ENCODE data around the gene TMPRSS13. TPM values are rescaled to one million over a fixed set of nuclear protein-coding genes. Genes with fewer than 3 reads are reported as not detected.
A peak's percentile ranks its signal among the peaks of the same experiment; 100 is the strongest.

TMPRSS13 gene
- total RNA-seq, 4 donors from 2014 or later: 11.1 to 31.7 (median 21.0) TPM

DNA sequence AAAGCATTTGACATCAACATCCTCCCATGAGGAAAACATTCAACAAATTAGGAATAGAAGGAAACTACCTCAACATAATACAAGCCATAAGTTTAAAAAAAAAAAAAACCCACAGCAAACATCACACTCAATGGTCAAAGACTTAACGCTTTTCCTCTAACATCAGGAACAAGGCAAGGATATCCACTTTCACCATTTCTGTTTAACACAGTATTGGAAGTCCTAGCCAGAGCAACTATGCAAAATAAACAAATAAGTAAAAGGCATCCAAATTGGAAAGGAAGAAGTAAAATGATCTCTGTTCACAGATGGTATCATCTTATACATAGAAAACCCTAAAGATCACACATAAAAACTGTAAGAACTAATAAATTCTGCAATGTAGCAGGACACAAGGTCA, 65.8 kb downstream of the TMPRSS13 start:
- TF ChIP-seq, protein P1, sequence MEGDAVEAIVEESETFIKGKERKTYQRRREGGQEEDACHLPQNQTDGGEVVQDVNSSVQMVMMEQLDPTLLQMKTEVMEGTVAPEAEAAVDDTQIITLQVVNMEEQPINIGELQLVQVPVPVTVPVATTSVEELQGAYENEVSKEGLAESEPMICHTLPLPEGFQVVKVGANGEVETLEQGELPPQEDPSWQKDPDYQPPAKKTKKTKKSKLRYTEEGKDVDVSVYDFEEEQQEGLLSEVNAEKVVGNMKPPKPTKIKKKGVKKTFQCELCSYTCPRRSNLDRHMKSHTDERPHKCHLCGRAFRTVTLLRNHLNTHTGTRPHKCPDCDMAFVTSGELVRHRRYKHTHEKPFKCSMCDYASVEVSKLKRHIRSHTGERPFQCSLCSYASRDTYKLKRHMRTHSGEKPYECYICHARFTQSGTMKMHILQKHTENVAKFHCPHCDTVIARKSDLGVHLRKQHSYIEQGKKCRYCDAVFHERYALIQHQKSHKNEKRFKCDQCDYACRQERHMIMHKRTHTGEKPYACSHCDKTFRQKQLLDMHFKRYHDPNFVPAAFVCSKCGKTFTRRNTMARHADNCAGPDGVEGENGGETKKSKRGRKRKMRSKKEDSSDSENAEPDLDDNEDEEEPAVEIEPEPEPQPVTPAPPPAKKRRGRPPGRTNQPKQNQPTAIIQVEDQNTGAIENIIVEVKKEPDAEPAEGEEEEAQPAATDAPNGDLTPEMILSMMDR (IDR thresholded peaks at IDR 0.05): no peak
- TF ChIP-seq POLR2A (IDR thresholded peaks at IDR 0.05): no peak
- WGBS, 2 donors: 84 to 100% methylated on average over 1 of the region's 1 CpG
- Histone ChIP-seq H3K9me3 (no peaks in the 10 kb centered on the region), H3K36me3 (no peaks in the 10 kb centered on the region), H3K27me3 (peaks cover 0 to 11% (median 0%) of the 10 kb centered on the region in 4 donors), H3K4me3 (no peak overlapping the region), H3K4me1 (peaks cover 0 to 21% (median 3%) of the 10 kb centered on the region in 3 donors), H3K27ac (no peak overlapping the region)
- no peak for DNase-seq
- intact Hi-C loops (cut with DNase I): no loop called here

DNA sequence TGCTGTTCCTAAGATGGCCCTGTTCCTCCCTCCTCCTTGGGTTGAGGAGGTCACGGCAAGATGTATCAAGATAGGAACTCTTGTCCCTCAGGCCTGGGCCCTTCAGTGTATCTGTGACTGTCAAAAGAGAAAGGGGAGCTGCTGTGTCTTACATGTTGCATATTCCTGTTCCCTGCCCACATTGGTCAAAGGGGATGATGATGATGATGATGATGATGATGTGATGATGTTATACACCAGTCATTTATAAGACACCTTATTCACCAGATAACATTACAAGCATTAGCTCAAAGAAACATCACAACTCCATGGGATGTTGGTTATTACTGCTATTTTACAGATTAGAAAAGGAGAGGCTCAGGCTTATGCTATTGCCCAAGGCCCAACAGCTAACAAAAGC, 66.4 kb downstream of the TMPRSS13 start:
- 100% methylated on average over 1 of the region's 1 CpG; no CpG with 5 or more reads in 1 of the 2 donors for WGBS, 2 donors

DNA sequence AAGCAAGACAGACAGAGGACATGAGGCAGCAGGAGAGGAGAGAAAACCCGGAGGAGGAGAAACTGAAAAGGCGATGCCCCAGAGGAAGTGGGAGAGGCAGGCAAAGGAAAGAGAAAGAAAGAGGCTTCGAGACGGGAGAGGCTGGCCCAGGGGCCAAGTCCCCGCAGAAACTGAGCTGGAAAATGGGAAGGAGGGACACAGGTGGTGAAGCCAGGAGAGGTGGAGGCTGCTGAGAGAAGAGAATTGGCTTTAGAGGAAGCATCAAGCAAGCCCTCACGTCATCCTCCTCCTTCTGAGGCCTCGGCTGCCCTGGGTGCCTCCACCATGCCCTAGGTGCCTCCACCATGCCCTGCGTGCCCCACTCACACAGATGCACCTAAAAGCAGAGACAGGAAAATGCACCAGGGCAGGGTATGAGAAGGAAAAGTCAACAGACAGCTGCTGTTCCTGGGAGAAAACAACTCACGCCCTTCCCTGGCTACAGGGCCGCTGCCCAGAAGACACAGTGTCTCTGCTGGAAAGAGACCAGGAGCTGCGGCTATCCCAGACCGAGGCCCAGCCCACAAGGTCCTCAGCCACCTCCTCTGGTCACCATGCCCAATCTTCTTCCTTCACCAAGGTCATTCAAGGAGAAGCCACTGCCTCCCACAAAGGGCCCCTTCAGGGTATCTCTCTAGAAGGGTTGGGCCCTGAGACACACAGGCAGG, 67.0 kb downstream of the TMPRSS13 start:
- WGBS, 2 donors: 61 to 76% methylated on average over 10 to 12 of the region's 12 CpGs
- H3K27ac ChIP-seq: peak overlapping the region in 3 of 4 donors; percentile 23 to 61 (median 27)
- H3K4me1 ChIP-seq: peaks cover 0 to 21% (median 3%) of the 10 kb centered on the region in 3 donors
- intact Hi-C loops (cut with DNase I): no loop called here
- no peak for DNase-seq
- TF ChIP-seq, protein P1 (IDR thresholded peaks at IDR 0.05): no peak
- no peak for TF ChIP-seq POLR2A (IDR thresholded peaks at IDR 0.05)
- H3K27me3 ChIP-seq: peaks cover 0 to under 1% (median 0%) of the 10 kb centered on the region in 4 donors
- no peaks in the 10 kb centered on the region for H3K36me3 ChIP-seq
- H3K9me3 ChIP-seq: no peaks in the 10 kb centered on the region
- H3K4me3 ChIP-seq: peak overlapping the region in 1 of 4 donors; percentile 18

More for the DNA sequence above, 66.4 kb downstream of the TMPRSS13 start:
- Histone ChIP-seq H3K36me3 (no peaks in the 10 kb centered on the region), H3K27ac (peak overlapping the region in 2 of 4 donors; percentile 27 to 61), H3K4me1 (peaks cover 0 to 21% (median 3%) of the 10 kb centered on the region in 3 donors), H3K9me3 (no peaks in the 10 kb centered on the region), H3K4me3 (no peak overlapping the region), H3K27me3 (peaks cover 0 to 6% (median 0%) of the 10 kb centered on the region in 4 donors)
- TF ChIP-seq POLR2A (IDR thresholded peaks at IDR 0.05): no peak
- TF ChIP-seq, protein P1 (IDR thresholded peaks at IDR 0.05): no peak
- DNase-seq: no peak
- intact Hi-C loops (cut with DNase I): no loop called here

DNA sequence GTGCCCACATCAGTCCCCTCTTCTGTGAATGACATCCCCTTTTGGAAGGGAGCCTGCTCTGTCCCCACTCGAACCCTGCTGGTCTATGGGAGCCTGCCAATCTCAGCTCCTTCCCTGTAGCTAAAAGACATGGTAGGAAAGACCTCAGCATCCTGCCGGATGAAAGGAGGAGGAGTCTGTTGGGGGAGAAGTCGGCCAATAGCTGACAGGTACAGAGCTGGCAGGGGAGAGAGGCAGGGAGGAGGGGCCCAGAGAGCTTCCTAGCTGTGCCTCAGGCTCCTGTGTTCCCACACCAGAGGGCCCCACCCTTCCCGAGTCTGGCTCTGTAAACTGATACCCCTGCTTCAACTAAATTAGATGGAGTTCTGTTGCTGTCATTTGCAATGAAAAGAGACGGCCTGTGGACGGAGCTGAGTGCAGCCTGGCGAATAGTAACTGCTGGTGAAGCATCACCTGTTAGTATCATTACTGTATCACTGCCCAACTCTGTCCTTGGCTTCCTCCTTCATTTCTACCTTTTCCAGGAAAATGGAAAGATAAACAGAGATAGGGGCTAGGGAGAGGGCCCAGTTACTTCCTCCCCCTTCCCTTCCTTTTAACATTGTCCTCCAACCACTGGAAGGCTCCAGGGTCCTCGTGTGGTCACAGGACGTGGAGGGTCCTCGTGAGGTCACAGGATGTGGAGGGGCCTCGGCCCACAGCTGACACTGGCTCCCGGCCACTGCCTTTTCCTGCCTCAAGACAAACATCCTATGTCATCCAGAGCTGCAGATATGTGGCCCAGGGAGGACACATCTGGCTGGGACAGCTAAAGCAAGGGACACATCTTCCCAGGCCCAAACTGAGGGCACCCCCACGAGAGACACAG, 67.8 kb downstream of the TMPRSS13 start:
- H3K4me3 ChIP-seq: no peak overlapping the region
- H3K36me3 ChIP-seq: no peaks in the 10 kb centered on the region
- H3K27me3 ChIP-seq: no peaks in the 10 kb centered on the region
- peak overlapping the region in 2 of 4 donors; percentile 27 to 61 for H3K27ac ChIP-seq
- H3K9me3 ChIP-seq: no peaks in the 10 kb centered on the region
- no peak for DNase-seq
- intact Hi-C loops (cut with DNase I): no loop called here
- H3K4me1 ChIP-seq: peaks cover 0 to 21% (median 3%) of the 10 kb centered on the region in 3 donors
- TF ChIP-seq POLR2A (IDR thresholded peaks at IDR 0.05): no peak
- 39 to 57% methylated on average over 9 to 11 of the region's 13 CpGs for WGBS, 2 donors

DNA sequence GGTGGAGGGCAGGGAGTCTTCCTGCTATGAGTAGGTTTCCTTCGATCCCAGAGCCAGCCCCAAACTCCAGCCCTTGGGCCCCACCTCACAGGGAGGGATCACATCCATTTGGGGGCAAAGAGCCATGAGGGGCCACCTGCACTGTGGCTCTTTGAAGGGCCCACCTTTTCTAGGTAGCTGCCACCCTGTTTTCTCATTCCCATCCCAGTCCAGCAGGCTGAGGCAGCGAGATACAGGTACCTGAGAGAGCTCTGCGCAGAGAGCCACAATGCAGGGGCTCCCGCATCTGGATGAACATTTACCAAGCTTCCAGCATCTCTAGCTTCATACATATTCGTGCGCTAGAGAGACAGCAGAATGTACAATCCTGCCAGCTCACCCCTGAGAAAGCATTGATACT, 69.1 kb downstream of the TMPRSS13 start:
- DNase-seq: no peak
- Histone ChIP-seq H3K27me3 (peaks cover 0 to 6% (median 0%) of the 10 kb centered on the region in 4 donors), H3K4me1 (peaks cover 0 to 21% (median 3%) of the 10 kb centered on the region in 3 donors), H3K36me3 (no peaks in the 10 kb centered on the region), H3K27ac (no peak overlapping the region), H3K9me3 (no peaks in the 10 kb centered on the region), H3K4me3 (no peak overlapping the region)
- intact Hi-C loops (cut with DNase I): no loop called here
- no peak for TF ChIP-seq POLR2A (IDR thresholded peaks at IDR 0.05)
- TF ChIP-seq, protein P1 (IDR thresholded peaks at IDR 0.05): no peak
- 86 to 100% methylated on average over 1 to 5 of the region's 6 CpGs for WGBS, 2 donors

All from esophagus squamous epithelium (tissue), 5 donors.